ENCODE data around the gene ANKRD23.

ANKRD23 gene

DNA sequence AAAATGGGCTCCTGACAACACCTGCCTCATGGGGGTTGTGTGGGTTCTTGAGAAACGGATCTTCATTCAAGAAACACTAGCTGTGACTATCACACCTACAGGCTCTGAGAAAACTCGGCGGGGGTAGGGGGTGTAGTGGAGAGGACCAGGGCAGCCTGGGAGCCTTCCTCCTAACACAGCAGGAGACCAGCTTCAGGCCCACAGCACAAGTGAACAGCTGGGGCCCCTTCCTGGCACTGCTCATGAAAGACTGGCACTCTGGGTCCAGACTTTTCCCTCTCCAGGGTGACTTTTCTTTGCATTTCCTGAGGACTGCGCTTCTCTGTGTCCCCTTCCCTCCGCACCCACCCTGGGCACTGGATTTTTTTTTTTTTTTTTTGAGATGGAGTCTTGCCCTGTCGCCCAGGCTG, 33.2 kb upstream of the ANKRD23 start:
- no peak for DNase-seq

GRCh38 chr2:96876269-96877041, 32.6 kb upstream of the ANKRD23 start:
- no peak for DNase-seq

DNA sequence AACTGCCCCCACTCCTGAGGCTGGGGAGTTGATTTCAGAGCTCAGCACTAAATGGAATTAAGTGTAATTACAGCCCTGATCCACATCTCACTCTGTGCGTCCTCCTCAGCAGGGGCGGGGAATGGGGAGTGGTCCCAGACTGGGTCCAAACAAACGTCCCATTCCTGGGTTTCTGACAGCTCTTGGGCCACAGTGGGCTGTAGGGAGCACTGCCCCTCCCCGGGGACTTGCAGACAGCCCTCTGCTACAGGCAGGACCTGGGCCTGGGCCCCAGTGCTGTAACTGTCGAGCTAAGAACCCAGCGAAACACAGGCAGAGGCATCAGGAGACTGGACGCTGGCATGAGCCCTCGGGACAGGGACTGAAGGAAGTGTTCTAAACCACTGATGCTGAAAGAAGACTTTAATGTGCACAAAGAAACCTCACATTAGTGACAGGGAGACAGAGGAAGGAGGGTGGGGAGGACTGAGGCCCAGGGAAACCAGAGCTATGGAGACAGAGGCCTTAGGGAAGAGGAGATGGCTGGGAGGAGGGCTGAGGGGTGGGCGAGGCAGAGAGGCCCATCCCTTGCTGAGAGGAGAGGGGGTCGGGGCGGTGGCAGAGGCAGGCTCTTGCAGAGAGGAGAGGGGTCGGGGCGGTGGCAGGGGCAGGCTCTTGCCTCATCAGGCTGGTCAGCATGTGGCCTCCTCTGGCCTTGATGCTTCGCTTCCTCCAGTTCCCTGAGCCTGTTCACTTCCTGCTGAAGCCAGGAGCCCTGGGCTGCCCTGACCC, 31.9 kb upstream of the ANKRD23 start:
- DNase-seq = no peak

GRCh38 chr2:96874198-96874831, 30.5 kb upstream of the ANKRD23 start:
- DNase-seq = no peak

DNA sequence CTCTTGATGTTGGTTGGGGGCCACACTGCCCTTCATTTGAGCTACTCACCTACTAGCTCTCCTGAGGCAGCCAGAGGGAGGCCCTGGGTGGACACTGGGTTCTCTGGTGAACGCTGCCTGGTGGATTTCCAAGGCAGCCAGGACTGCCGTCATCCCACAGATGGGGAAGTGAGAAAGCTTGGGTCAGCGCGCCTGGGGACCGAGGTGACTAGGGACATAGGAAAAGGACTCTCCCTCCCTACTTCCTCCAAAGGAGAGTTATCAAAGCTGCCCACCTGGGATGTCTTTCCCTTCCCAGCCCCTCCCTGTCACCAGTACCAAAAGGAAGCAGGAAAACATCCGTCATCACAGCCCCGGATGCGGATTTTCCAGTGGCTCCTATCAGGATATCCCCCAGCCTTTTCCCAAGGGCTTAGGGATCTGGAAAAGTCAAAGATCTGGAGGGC, 29.9 kb upstream of the ANKRD23 start:
- no peak for DNase-seq

DNA sequence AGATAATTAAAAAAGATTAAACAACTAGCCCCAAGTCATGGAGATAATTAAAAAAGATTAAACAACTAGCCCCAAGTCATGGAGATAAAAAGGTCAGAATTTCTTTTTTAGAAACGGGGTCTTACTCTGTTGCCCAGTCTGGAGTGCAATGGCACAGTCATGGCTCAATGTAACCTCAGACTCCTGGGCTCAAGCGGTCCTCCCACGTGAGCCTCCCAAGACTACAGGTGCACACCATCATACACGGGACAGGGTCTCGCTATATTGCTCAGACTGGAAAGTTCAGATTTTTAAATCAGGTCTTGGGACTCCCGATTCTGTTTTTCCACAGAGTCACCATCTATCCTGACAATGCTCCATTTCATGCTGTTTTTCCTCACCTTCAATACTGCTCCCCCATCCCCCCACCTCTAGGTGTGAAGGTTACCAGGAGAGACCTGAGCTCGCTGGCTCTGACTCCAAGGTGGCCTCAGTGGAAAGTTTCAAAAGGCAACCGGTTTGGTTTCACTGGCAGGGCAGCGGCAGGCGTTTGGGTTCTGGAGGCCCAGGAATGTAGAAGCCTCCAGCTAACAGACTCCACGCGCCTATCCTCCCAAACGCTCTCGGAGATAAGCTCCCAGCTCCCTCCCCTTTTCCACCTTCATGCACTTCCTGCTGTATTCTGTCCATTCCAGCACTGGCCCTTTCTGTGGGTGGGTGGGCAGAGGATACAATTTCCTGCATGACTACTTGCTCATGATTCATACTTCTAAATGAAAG, 28.9 kb upstream of the ANKRD23 start:
- DNase-seq = peak; percentile 1

DNA sequence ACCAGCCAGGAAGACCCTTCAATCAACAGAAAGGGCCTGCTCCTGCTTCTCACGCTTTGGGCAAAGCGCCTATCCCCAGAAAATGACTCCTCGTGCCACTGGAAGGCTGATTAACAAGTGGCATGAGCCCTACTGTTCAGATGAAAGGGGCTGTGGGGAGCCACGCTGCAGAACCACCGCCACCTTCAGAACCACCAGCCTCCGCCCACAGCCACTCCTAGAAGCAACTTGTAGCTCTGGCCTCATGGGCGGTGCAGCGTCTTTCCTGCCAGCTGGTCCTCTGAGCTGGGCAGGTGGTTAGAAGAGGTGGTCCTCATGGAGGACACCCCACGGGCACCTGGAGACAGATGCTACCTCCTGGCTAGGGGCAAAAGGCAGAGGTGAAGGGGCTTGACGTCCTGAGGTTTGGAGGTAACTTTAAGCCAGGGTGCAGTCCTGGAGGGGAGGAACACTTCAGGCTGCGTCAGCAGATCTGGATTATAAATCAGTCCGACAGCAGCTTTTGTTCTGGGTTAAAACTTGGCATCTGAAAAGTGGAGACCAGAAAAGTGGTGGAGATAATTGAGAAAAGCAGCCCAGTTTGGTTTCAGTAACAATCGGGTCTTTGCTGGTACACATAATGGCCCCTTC, 26.9 kb upstream of the ANKRD23 start:
- DNase-seq = peak; percentile 80

GRCh38 chr2:96869822-96870625, 26.2 kb upstream of the ANKRD23 start, which contains the start of gene SEMA4C:
Gene SEMA4C, minus strand, starts transcription at chr2:96870080. Its CDS starts 2,194 bp downstream, at chr2:96867886.
- DNase-seq = peak; percentile 79

- no peak for DNase-seq
Measured at GRCh38 chr2:96869281-96869821, 25.5 kb upstream of the ANKRD23 start.

GRCh38 chr2:96868555-96869280, 24.9 kb upstream of the ANKRD23 start:
- peak; percentile 71 for DNase-seq

GRCh38 chr2:96867756-96868554, 24.1 kb upstream of the ANKRD23 start:
- peak; percentile 37 for DNase-seq

DNA sequence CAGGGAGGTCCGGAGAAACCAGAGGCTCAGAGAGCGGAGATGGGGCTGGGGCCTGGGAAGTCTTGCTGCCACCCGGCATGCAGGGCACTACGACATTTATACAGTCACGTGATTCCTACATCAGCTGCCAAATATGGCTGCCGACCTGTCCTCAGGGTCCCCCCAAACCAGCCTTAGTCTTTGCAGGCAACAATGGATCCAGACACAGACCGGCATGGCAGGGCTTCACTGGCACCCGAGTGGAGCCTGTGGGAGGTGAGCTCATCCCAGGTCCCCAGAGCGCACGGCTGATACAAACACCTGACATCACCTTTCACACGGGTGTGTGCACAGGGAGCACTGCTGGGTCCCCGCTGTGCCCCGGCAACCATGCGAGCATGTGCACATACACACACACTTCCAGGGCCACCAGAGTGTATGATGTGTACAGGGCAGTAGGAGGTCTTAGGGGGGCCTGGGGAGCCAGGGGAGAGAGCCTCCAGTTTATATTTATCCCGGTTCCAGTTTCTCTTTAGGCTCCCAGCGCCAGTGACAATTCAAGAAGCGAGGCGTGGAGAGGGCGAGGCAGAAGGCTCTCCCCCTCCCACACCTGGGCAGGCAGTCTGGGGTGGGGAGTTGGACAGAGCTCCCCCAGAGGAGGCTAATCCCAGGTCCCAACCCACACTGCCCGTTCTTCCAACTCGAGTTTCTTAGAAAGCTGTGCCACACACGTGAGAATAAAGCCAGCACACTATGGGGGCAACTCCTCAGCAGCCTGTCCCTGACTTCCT, 23.4 kb upstream of the ANKRD23 start:
- DNase-seq = no peak

DNA sequence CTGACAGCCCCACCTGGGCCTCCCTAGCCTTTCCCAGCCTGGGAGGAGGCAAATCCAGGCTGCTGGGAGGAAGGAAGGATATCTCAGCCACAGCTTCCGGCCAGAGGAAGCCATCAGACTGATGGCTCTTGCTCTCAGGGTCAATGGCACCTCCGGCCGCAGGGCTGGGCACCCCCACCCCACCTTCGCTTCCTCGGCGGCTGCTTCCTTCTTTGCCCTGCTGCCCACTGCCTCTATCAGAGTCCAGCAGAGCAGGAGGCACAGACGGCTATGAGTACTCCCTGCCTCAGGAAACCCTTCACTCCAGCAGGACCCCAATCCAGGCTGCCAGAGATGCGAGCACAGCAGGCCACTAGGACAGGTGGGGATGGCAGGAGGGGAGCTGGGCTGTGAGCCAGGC, 22.8 kb upstream of the ANKRD23 start:
- DNase-seq = no peak

GRCh38 chr2:96866149-96866548, 22.3 kb upstream of the ANKRD23 start:
- no peak for DNase-seq

DNA sequence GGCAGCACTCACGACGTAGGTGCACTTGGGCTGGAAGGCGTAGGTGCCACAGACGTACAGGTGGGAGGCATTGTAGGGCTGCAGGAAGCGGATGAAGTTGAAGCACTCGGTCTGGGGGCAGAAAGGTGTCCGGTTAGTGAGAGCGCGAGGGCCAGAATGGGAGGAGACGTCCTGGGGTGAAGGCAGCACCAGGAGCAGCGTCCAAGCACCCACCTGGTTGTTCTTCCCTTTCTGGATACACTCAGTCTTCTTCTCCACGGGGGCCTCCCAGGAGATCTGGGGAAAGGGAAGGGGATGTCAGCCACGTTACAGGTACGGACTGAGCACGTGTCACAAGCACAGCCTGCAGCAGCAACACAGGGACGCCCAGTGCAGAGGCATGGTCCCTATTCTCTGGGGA, 21.8 kb upstream of the ANKRD23 start:
- no peak for DNase-seq

DNA sequence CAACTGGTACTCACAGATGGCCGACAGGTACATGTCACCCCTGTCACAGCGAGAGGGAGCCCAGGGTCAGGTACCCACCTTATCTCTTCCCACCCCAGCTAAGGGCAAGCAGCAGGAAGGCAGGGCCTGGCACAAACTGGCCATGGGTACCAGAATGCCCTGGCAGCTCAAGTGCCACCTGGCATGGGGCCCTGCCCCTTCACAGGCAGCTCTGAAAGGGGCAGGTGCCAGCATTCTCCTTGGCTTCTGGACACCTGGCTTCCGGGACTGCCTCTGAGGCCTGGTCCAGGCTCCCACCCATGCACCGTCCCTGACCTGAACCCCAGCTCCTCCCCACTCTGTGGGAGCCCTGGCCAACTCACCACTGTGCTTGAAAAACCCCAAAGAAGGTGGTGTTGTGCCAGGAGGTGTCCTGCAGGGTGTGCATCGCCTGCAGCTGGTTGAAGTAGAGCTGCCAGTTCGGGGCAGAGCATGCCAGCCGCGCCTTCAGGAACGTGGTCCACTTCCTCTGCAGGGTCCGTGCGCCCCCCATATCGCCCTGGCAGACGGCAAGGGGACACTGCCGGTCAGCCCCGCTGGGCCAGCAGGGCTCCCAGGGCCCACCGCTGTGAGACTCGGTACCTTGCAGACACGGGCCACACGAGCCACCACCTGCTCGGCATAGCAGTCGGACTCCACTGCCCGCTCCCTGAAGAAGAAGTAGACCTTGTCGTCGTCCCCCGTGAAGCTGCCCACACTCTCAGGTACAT, 20.7 kb upstream of the ANKRD23 start:
- no peak for DNase-seq

DNA sequence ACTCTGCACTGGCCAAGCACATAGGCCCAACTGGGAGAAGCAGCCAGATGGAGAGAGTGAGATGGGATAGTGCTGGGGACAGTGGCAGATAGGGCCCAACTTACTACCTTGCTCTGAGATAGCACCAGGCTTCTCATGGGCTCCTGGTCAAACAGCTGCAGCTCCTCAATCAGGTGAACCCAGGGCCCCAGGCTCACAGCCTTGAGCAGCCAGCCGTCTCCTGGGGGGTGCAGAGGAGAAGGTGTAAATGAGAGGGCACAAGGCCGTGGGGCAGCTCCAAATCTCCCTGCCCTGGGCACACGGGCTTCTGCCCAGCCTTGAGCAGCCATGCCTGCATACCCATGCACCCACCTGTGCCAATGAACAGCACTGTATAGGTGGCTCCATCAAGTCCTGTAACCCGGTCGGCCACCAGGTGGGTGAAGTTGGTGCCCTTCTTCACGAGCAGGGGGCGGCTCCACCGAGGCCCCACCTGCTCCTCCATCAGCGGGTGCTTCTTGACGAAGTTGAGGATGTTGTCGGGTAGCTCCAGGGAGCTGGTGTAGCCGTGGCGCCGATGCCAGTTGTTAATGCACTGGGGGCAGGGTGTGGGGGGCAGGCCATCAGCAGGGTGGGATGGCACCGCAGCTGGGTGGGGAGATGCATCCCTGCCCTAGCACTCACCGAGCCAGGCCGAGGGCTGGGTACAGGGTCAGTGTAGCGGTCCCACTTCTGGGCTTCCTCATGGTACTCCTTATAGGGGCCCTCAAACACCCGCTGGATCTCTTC, 19.9 kb upstream of the ANKRD23 start:
- no peak for DNase-seq

Data from CD4-positive, alpha-beta T cell treated with Interleukin-17A for 4 hours (primary cell).